PC-3 (cell line): Measurements from ENCODE around the gene TIE1. TPM values are rescaled to one million over a fixed set of nuclear protein-coding genes. Genes with fewer than 3 reads are reported as not detected.

ENCODE experiments used
- ATAC-seq: fragments of 200-7000 bp; cut with Tn5 transposase; 2 replicates; pipeline ENCODE4 v1.9.1; 2020; ENCODE audit warnings: mild to moderate bottlenecking, moderate library complexity
- BruUV-seq: library from RNA; stranded (reverse); fragments of 400-500 nt; replicated peaks from 2 replicates; lab custom pipeline; 2021; lab: Mats Ljungman, UMichigan
- CTCF ChIA-PET: fragments of 300-600 bp; sonication (Branson Sonifier 250); formaldehyde crosslinking; loops from one replicate; lab custom pipeline; 2022; ENCODE audit warnings: antibody characterized with exemption; lab: Charles Lee
- POLR2A ChIA-PET: fragments of 300-600 bp; sonication (Branson Sonifier 250); formaldehyde crosslinking; loops from one replicate; lab custom pipeline; 2022; ENCODE audit warnings: antibody characterized with exemption; ENCODE audit not compliant: unreplicated experiment; lab: Charles Lee
- DNase-seq: peaks from one replicate; pipeline ENCODE4 v3.0.0-alpha.2; 2015
- H2AFZ ChIP-seq: fragments of 300-600 bp; sonication (generic); 2 replicates; pipeline ENCODE4 v1.6.0; 2016; ENCODE audit warnings: antibody characterized with exemption, low read length
- H3F3A ChIP-seq: fragments of 300-600 bp; sonication (generic); one replicate; pipeline ENCODE4 v1.6.0; 2017; ENCODE audit warnings: antibody characterized with exemption, low read length, control low read depth, mild to moderate bottlenecking; ENCODE audit not compliant: unreplicated experiment
- H3K27ac ChIP-seq: fragments of 300-600 bp; sonication (generic); 2 replicates; pipeline ENCODE4 v1.5.1; 2016; ENCODE audit warnings: mild to moderate bottlenecking, low read length
- H3K27me3 ChIP-seq: fragments of 300-600 bp; sonication (generic); 2 replicates; pipeline ENCODE4 v1.6.1; 2016; ENCODE audit warnings: low read length, mixed read lengths
- H3K36me3 ChIP-seq: fragments of 300-600 bp; sonication (generic); 2 replicates; pipeline ENCODE4 v1.6.1; 2016; ENCODE audit warnings: low read depth, mixed run types, low read length, mixed read lengths
- H3K4me1 ChIP-seq: fragments of 300-600 bp; sonication (generic); 2 replicates; pipeline ENCODE4 v1.5.1; 2016; ENCODE audit warnings: low read length; ENCODE audit not compliant: insufficient read depth
- H3K4me2 ChIP-seq: fragments of 300-600 bp; sonication (generic); 2 replicates; pipeline ENCODE4 v1.6.0; 2016; ENCODE audit warnings: low read length
- H3K4me3 ChIP-seq: fragments of 300-600 bp; sonication (generic); 2 replicates; pipeline ENCODE4 v1.5.1; 2016; ENCODE audit warnings: mild to moderate bottlenecking, low read length, mixed read lengths
- H3K79me2 ChIP-seq: fragments of 300-600 bp; sonication (generic); 2 replicates; pipeline ENCODE4 v1.6.1; 2017; ENCODE audit warnings: low read length, mixed read lengths
- H3K9ac ChIP-seq: fragments of 300-600 bp; sonication (generic); 2 replicates; pipeline ENCODE4 v1.6.0; 2016; ENCODE audit warnings: mild to moderate bottlenecking, low read length
- H3K9me2 ChIP-seq: fragments of 300-600 bp; sonication (generic); replicated peaks from 2 replicates; pipeline ENCODE4 v1.6.1; 2016; ENCODE audit warnings: mixed run types, low read length, mixed read lengths
- H3K9me3 ChIP-seq: fragments of 300-600 bp; sonication (generic); 2 replicates; pipeline ENCODE4 v1.6.1; 2016; ENCODE audit warnings: low read length, mixed read lengths
- H4K20me1 ChIP-seq: fragments of 300-600 bp; sonication (generic); 2 replicates; pipeline ENCODE4 v1.6.1; 2016; ENCODE audit warnings: low read length, mixed read lengths
- EZH2 ChIP-seq: fragments of 300-600 bp; sonication (generic); IDR thresholded peaks from one replicate; pipeline ENCODE4 v1.6.1; 2017; ENCODE audit warnings: antibody characterized with exemption, mild to moderate bottlenecking, low read length; ENCODE audit not compliant: unreplicated experiment
- EZH2phosphoT487 ChIP-seq: fragments of 300-600 bp; sonication (generic); IDR thresholded peaks from 2 replicates; pipeline ENCODE4 v1.6.1; 2018; ENCODE audit warnings: mild to moderate bottlenecking, antibody characterized with exemption, low read length, borderline replicate concordance
- intact Hi-C: fragments of 100-400 bp; cut with micrococcal nuclease; formaldehyde crosslinking; loops from 2 replicates; pipeline ENCODE4 v1.9.0; 2023
- total RNA-seq: library from RNA; depleted of rRNA; stranded (reverse); fragments of >200 nt; gene quantifications from 2 replicates; pipeline ENCODE4 v1.2.3, GENCODE V29; 2014
- TF ChIP-seq, protein P1 (sequence below): fragments of 300-600 bp; sonication (generic); conservative IDR thresholded peaks from 2 replicates; pipeline ENCODE4 v1.5.1; 2017; ENCODE audit warnings: antibody characterized with exemption, low read depth, mild to moderate bottlenecking, low read length

Gene TIE1
- total RNA-seq, 1 experiment from 2014 or later: 1.5 TPM

DNA sequence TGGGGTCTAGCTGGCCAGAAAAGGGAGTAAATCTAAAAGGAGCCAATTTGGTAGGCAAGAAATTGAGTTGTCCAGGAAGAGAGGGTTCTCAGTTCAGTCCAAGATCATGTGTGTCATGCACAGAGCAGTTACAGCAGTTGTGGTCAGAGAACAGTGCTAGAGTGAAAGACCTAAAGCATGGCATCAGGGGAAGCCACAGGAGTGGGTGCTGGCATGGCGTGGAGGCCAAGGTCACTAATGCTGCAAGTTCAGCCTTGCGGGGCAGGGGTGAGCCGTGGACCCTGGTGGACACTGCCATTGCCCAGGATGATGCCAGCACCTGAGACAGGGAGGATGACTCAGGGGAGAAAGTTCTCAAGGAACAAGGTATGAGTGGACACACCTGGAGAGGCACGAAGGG, 47.6 kb upstream of the TIE1 start:
- Histone ChIP-seq H3K36me3 (no peaks in the 10 kb centered on the region), H2AFZ (no peak overlapping the region), H3K27ac (no peak overlapping the region), H3K9ac (no peak overlapping the region), H3K4me3 (no peak overlapping the region), H3K4me1 (no peaks in the 10 kb centered on the region), H3K9me2 (no peaks in the 10 kb centered on the region), H4K20me1 (no peaks in the 10 kb centered on the region), H3K27me3 (no peaks in the 10 kb centered on the region), H3F3A (no peaks in the 10 kb centered on the region), H3K79me2 (no peaks in the 10 kb centered on the region), H3K9me3 (peaks cover 11% of the 10 kb centered on the region; the same call in 1 of the 2 replicates), H3K4me2 (no peak overlapping the region)
- no peak for DNase-seq
- POLR2A ChIA-PET: no interaction called here
- CTCF ChIA-PET: no interaction called here
- intact Hi-C loops: no loop called here
- no peak for TF ChIP-seq EZH2
- TF ChIP-seq, protein P1, sequence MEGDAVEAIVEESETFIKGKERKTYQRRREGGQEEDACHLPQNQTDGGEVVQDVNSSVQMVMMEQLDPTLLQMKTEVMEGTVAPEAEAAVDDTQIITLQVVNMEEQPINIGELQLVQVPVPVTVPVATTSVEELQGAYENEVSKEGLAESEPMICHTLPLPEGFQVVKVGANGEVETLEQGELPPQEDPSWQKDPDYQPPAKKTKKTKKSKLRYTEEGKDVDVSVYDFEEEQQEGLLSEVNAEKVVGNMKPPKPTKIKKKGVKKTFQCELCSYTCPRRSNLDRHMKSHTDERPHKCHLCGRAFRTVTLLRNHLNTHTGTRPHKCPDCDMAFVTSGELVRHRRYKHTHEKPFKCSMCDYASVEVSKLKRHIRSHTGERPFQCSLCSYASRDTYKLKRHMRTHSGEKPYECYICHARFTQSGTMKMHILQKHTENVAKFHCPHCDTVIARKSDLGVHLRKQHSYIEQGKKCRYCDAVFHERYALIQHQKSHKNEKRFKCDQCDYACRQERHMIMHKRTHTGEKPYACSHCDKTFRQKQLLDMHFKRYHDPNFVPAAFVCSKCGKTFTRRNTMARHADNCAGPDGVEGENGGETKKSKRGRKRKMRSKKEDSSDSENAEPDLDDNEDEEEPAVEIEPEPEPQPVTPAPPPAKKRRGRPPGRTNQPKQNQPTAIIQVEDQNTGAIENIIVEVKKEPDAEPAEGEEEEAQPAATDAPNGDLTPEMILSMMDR: no peak
- TF ChIP-seq EZH2phosphoT487: no peak
- BruUV-seq: no TSS peak
- ATAC-seq: no peak

DNA sequence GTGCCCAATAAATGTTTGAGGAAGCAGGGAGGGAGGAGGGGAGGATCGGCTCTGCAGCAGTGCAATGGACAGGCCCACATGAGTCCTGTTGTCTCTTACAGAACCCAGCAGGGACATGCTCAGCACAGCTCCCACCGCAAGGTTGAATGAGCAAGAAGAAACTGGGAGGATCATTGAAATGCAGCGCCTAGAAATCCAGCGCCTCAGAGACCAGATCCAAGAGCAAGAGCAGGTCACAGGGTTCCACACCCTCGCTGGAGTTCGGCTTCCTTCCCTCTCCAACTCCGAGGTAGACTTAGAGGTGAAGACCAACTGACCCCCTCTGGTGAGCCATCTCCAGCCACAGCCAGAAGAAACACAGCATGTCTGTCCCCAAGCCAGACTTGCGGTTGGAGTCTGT, 46.9 kb upstream of the TIE1 start:
- TF ChIP-seq EZH2phosphoT487 (no peak), EZH2 (no peak)
- TF ChIP-seq, protein P1: no peak
- no peaks in the 10 kb centered on the region for H3K36me3 ChIP-seq
- no peak overlapping the region for H3K9ac ChIP-seq
- intact Hi-C loops: no loop called here
- no peaks in the 10 kb centered on the region for H3F3A ChIP-seq
- H2AFZ ChIP-seq: no peak overlapping the region
- H3K27ac ChIP-seq: no peak overlapping the region
- no peaks in the 10 kb centered on the region for H3K27me3 ChIP-seq
- no peaks in the 10 kb centered on the region for H3K9me2 ChIP-seq
- H3K4me2 ChIP-seq: no peak overlapping the region
- H4K20me1 ChIP-seq: no peaks in the 10 kb centered on the region
- no peak overlapping the region for H3K4me3 ChIP-seq
- CTCF ChIA-PET: no interaction called here
- H3K4me1 ChIP-seq: no peaks in the 10 kb centered on the region
- POLR2A ChIA-PET: no interaction called here
- peaks cover 16% of the 10 kb centered on the region; the same call in 1 of the 2 replicates for H3K9me3 ChIP-seq
- DNase-seq (no peak), ATAC-seq (no peak)
- BruUV-seq: no TSS peak
- H3K79me2 ChIP-seq: no peaks in the 10 kb centered on the region

DNA sequence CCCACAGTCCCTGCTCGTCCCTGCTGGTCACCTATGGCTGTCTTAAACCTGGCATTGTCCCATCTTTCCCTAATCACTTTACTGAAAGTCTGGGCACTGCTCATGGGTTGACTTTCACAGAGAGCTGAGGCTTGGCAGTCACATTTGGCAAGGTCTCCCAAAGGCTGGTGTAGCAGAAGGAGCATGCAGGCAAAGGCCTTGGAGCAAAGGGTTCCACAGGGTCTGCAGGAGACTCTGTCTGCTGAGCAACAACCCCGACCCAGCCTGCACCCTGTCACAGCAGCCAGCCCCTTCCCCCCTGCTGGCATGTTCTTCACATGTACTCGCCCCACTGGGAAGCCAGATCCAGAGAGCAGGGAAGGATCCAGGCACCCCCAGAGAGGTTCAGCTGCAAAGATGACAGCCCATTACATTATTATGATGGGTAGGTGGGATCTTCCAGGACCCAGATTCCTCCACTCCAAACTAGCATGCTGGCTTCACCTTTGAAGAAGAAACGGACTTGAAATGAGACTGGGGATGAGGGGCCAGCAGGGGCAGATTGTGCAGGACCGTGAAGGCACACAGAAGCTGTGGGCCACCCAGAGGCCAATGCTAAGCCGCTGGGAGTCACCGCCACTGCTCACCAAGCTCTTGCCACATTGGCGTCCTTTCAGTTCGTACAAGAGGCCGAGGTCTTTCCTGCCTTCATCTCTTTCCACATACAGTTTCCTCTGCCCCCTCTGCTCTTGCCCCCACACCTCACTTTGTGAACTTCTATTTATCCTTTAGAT, 45.2 kb upstream of the TIE1 start:
- H3F3A ChIP-seq: no peaks in the 10 kb centered on the region
- ATAC-seq: no peak
- no peaks in the 10 kb centered on the region for H3K36me3 ChIP-seq
- H3K27ac ChIP-seq: no peak overlapping the region
- TF ChIP-seq, protein P1: no peak
- TF ChIP-seq EZH2phosphoT487 (no peak), EZH2 (no peak)
- no peak overlapping the region for H2AFZ ChIP-seq
- H4K20me1 ChIP-seq: no peaks in the 10 kb centered on the region
- no peaks in the 10 kb centered on the region for H3K4me1 ChIP-seq
- ChIA-PET CTCF (no interaction called here), POLR2A (no interaction called here)
- H3K9me2 ChIP-seq: no peaks in the 10 kb centered on the region
- DNase-seq: no peak
- H3K4me2 ChIP-seq: no peak overlapping the region
- H3K9me3 ChIP-seq: peaks cover 16% of the 10 kb centered on the region; the same call in 1 of the 2 replicates
- H3K4me3 ChIP-seq: no peak overlapping the region
- no TSS peak for BruUV-seq
- H3K79me2 ChIP-seq: no peaks in the 10 kb centered on the region
- intact Hi-C loops: no loop called here
- H3K9ac ChIP-seq: no peak overlapping the region
- no peaks in the 10 kb centered on the region for H3K27me3 ChIP-seq
